GM23338 (cell line): ENCODE measurements around the gene SART1. TPM values are rescaled to one million over a fixed set of nuclear protein-coding genes. Genes with fewer than 3 reads are reported as not detected.
A peak's percentile ranks its signal among the peaks of the same experiment; 100 is the strongest.

Experiments used
- ATAC-seq: fragments of 200-7000 bp; cut with Tn5 transposase; 3 replicates; pipeline ENCODE4 v1.9.1; 2020
- DNase-seq: peaks from one replicate; pipeline ENCODE4 v3.0.0-alpha.2; 2015; ENCODE audit warnings: low spot score
- H2AFZ ChIP-seq: fragments of 200-600 bp; sonication (generic); 2 replicates; pipeline ENCODE4 v1.8.0; 2016; ENCODE audit warnings: antibody characterized with exemption, mild to moderate bottlenecking, moderate library complexity
- H3F3A ChIP-seq: fragments of 200-600 bp; sonication (generic); replicated peaks from 2 replicates; pipeline ENCODE4 v1.8.0; 2017; ENCODE audit warnings: antibody characterized with exemption, mixed run types, low read depth
- H3K27ac ChIP-seq: fragments of 200-600 bp; sonication (generic); 2 replicates; pipeline ENCODE4 v1.6.1; 2016; ENCODE audit warnings: low read depth
- H3K27me3 ChIP-seq: fragments of 200-600 bp; sonication (generic); 2 replicates; pipeline ENCODE4 v1.8.0; 2016; ENCODE audit warnings: mild to moderate bottlenecking, mixed run types, moderate library complexity; ENCODE audit not compliant: insufficient read depth
- H3K36me3 ChIP-seq: fragments of 200-600 bp; sonication (generic); 2 replicates; pipeline ENCODE4 v1.8.0; 2016; ENCODE audit warnings: mild to moderate bottlenecking; ENCODE audit not compliant: insufficient read depth
- H3K4me1 ChIP-seq: fragments of 200-600 bp; sonication (generic); 2 replicates; pipeline ENCODE4 v1.8.0; 2016; ENCODE audit warnings: mild to moderate bottlenecking, moderate library complexity; ENCODE audit not compliant: insufficient read depth
- H3K4me2 ChIP-seq: fragments of 200-600 bp; sonication (generic); 2 replicates; pipeline ENCODE4 v1.7.1; 2017; ENCODE audit warnings: mixed run types
- H3K4me3 ChIP-seq: fragments of 200-600 bp; sonication (generic); 2 replicates; pipeline ENCODE4 v1.6.1; 2016; ENCODE audit warnings: mixed run types
- H3K79me2 ChIP-seq: fragments of 200-600 bp; sonication (generic); replicated peaks from 2 replicates; pipeline ENCODE4 v1.8.0; 2017; ENCODE audit warnings: mild to moderate bottlenecking; ENCODE audit not compliant: insufficient read depth
- H3K9me2 ChIP-seq: fragments of 200-600 bp; sonication (generic); 2 replicates; pipeline ENCODE4 v1.8.0; 2017; ENCODE audit not compliant: insufficient read depth
- H4K20me1 ChIP-seq: fragments of 200-600 bp; sonication (generic); replicated peaks from 2 replicates; pipeline ENCODE4 v1.8.0; 2017; ENCODE audit warnings: mild to moderate bottlenecking; ENCODE audit not compliant: insufficient read depth
- H3K27ac Mint-ChIP-seq: 2 replicates; pipeline ENCODE4 v1.8.0; 2020; ENCODE audit warnings: inconsistent platforms, mild to moderate bottlenecking, moderate library complexity, mixed read lengths
- H3K27me3 Mint-ChIP-seq: 3 replicates; pipeline ENCODE4 v1.8.0; 2022; ENCODE audit warnings: low read depth, mild to moderate bottlenecking, moderate library complexity, mixed read lengths, inconsistent platforms; ENCODE audit not compliant: insufficient read depth, poor library complexity
- H3K36me3 Mint-ChIP-seq: 3 replicates; pipeline ENCODE4 v1.8.0; 2021; ENCODE audit warnings: low read depth, mild to moderate bottlenecking, inconsistent platforms, moderate library complexity, mixed read lengths
- H3K4me1 Mint-ChIP-seq: 3 replicates; pipeline ENCODE4 v1.8.0; 2020; ENCODE audit warnings: mild to moderate bottlenecking, inconsistent platforms, mixed read lengths
- H3K4me3 Mint-ChIP-seq: 3 replicates; pipeline ENCODE4 v1.8.0; 2021; ENCODE audit warnings: moderate library complexity, mild to moderate bottlenecking, inconsistent platforms, mixed read lengths
- H3K9me3 Mint-ChIP-seq: 3 replicates; pipeline ENCODE4 v1.8.0; 2020; ENCODE audit warnings: moderate library complexity, mild to moderate bottlenecking, inconsistent platforms, mixed read lengths
- CREB1 ChIP-seq: fragments of 250-450 bp; sonication (Bioruptor Pico); IDR thresholded peaks from 2 replicates; pipeline ENCODE4 v1.5.0; 2020; ENCODE audit warnings: low read depth, mild to moderate bottlenecking, moderate library complexity
- EZH2 ChIP-seq: fragments of 200-600 bp; sonication (generic); IDR thresholded peaks from one replicate; pipeline ENCODE4 v1.8.0; 2017; ENCODE audit warnings: antibody characterized with exemption, mild to moderate bottlenecking, low read depth; ENCODE audit not compliant: unreplicated experiment
- EZH2phosphoT487 ChIP-seq: fragments of 200-600 bp; sonication (generic); IDR thresholded peaks from one replicate; pipeline ENCODE4 v1.8.1; 2018; ENCODE audit warnings: antibody characterized with exemption; ENCODE audit not compliant: unreplicated experiment
- JUNB ChIP-seq: IDR thresholded peaks from one replicate; pipeline ENCODE4 v1.6.1; 2016; ENCODE audit warnings: antibody characterized with exemption; ENCODE audit not compliant: unreplicated experiment
- NANOG ChIP-seq: IDR thresholded peaks from 2 replicates; pipeline ENCODE4 v1.6.1; 2016; ENCODE audit warnings: antibody characterized with exemption, borderline replicate concordance
- POLR2AphosphoS5 ChIP-seq: IDR thresholded peaks from 2 replicates; pipeline ENCODE4 v1.6.1; 2016; ENCODE audit warnings: antibody characterized with exemption, low read depth
- STAT1 ChIP-seq: IDR thresholded peaks from one replicate; pipeline ENCODE4 v1.6.1; 2016; ENCODE audit warnings: antibody characterized with exemption; ENCODE audit not compliant: unreplicated experiment
- ZNF114 ChIP-seq: fragments of 250-450 bp; sonication (Bioruptor Pico); IDR thresholded peaks from 2 replicates; pipeline ENCODE4 v1.5.0; 2020; ENCODE audit warnings: mild to moderate bottlenecking, moderate library complexity
- ZNF331 ChIP-seq: fragments of 250-450 bp; sonication (Bioruptor Pico); IDR thresholded peaks from 2 replicates; pipeline ENCODE4 v1.5.0; 2020; ENCODE audit warnings: low read depth, mild to moderate bottlenecking, moderate library complexity
- polyA plus RNA-seq: library from polyadenylated mRNA; unstranded; fragments of >200 nt; fragmentation: Nextera tagmentation; extraction: Ambion mirVana; gene quantifications from 2 replicates; pipeline ENCODE4 v1.2.1, GENCODE V29; 2016
- total RNA-seq: library from RNA; depleted of rRNA; stranded (reverse); fragments of >200 nt; shearing (Covaris generic); gene quantifications from 2 replicates; pipeline ENCODE4 v1.2.3, GENCODE V29; 2014
- TF ChIP-seq, protein P1 (sequence below), 2 experiments: fragments of 200-600 bp in 1 of 2; sonication (generic) in 1 of 2; conservative IDR thresholded peaks; 2 replicates each; pipeline versions ENCODE4 v1.5.1 to v1.6.1; 2016 to 2017; ENCODE audit warnings: antibody characterized with exemption in 2 of 2, low read depth in 2 of 2, mild to moderate bottlenecking in 2 of 2, moderate library complexity in 1 of 2
- TF ChIP-seq, protein P2 (sequence below): IDR thresholded peaks from 2 replicates; pipeline ENCODE4 v1.6.1; 2016; ENCODE audit warnings: antibody characterized with exemption
- TF ChIP-seq, protein P3 (sequence below): IDR thresholded peaks from one replicate; pipeline ENCODE4 v1.6.1; 2018; ENCODE audit warnings: antibody characterized with exemption; ENCODE audit not compliant: unreplicated experiment

Gene SART1
- total and polyA plus RNA-seq, 2 experiments from 2014 or later = 43.9 to 91.0 TPM

DNA sequence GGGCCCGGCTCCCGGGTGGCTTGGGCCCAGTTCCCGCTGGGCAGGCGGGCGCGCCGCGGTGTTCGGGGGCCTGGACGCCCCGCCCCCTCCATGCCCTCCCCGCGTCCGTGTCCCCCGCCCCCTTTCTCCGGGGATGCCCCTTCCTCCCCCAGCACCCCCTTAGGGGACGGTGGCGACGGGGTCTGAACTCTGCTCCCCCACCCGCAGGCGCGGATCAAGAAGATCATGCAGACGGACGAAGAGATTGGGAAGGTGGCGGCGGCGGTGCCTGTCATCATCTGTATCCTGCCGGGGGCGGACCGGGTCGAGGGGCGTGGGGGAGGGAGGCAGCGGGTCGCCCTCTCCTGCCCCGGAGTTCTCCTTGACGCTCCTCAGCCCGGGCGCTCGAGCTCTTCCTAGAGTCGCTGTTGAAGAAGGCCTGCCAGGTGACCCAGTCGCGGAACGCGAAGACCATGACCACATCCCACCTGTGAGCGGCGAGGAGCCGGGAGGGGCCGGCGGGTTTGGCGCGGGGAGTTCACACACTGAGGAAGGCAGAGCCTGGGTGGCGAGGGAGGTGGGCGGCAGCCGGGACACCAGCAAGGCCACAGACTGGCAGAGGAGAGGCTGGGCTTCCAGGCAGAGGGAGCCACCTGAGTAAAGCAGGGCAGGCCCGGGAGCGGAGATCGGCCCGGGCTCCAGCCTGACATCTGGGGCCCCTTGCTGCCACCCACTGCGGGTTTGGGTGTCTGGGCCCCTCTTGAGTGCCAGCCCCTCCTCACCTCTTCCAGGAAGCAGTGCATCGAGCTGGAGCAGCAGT lies 41.8 kb upstream of the SART1 start:
- Histone ChIP-seq H3K4me1 (peaks cover 5% of the 10 kb centered on the region; the same call in 1 of the 2 replicates), H3K27me3 (no peaks in the 10 kb centered on the region), H4K20me1 (no peaks in the 10 kb centered on the region), H3K9me2 (no peaks in the 10 kb centered on the region), H3K4me3 (peak overlapping the region; percentile 87), H3K79me2 (peaks cover 7% of the 10 kb centered on the region), H2AFZ (peak overlapping the region; percentile 78; the same call in 1 of the 2 replicates), H3K27ac (no peak overlapping the region), H3K4me2 (peak overlapping the region; percentile 95), H3F3A (0 out of 2 replicates have a peak, but pooled peaks cover 6% of the 10 kb centered on the region), H3K36me3 (no peaks in the 10 kb centered on the region; the same call in 1 of the 2 replicates)
- Mint-ChIP-seq H3K27ac (no peak overlapping the region), H3K27me3 (peaks cover 15% of the 10 kb centered on the region), H3K4me1 (peaks cover 6% of the 10 kb centered on the region), H3K36me3 (peaks cover 21% of the 10 kb centered on the region), H3K4me3 (peak overlapping the region; percentile 87), H3K9me3 (no peaks in the 10 kb centered on the region)
- DNase-seq = peak; percentile 66
- TF ChIP-seq CREB1 = no peak
- TF ChIP-seq EZH2phosphoT487 = no peak
- no peak for TF ChIP-seq NANOG
- no peak for TF ChIP-seq STAT1
- TF ChIP-seq, protein P1, sequence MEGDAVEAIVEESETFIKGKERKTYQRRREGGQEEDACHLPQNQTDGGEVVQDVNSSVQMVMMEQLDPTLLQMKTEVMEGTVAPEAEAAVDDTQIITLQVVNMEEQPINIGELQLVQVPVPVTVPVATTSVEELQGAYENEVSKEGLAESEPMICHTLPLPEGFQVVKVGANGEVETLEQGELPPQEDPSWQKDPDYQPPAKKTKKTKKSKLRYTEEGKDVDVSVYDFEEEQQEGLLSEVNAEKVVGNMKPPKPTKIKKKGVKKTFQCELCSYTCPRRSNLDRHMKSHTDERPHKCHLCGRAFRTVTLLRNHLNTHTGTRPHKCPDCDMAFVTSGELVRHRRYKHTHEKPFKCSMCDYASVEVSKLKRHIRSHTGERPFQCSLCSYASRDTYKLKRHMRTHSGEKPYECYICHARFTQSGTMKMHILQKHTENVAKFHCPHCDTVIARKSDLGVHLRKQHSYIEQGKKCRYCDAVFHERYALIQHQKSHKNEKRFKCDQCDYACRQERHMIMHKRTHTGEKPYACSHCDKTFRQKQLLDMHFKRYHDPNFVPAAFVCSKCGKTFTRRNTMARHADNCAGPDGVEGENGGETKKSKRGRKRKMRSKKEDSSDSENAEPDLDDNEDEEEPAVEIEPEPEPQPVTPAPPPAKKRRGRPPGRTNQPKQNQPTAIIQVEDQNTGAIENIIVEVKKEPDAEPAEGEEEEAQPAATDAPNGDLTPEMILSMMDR (conservative IDR thresholded peaks at IDR 0.05; ENCODE audit: low read depth in 2 of 2) = no peak
- no peak for TF ChIP-seq ZNF114 (CRISPR knock-in tag)
- peak; percentile 43 for ATAC-seq

DNA sequence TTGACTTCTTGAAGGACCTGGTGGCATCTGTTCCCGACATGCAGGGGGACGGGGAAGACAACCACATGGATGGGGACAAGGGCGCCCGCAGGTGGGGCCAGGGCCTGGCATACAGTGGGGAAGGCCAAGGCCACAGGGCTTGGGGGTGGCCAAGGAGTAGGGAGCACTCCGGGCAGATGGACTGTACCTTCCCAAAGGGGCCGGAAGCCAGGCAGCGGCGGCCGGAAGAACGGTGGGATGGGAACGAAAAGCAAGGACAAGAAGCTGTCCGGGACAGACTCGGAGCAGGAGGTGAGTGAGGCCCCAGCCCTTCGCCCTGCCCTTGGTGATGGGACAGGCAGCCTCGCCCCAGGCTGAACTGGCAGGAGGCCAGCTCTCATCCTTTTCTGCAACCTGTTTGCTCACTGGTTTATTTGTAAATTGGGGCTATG lies 41.1 kb upstream of the SART1 start:
- H3K4me1 Mint-ChIP-seq = peaks cover under 1% of the 10 kb centered on the region; the same call in 2 of the 3 replicates
- DNase-seq (no peak), ATAC-seq (no peak)
- peaks cover 15% of the 10 kb centered on the region for H3K27me3 Mint-ChIP-seq
- Histone ChIP-seq H2AFZ (no peak overlapping the region), H3K79me2 (peaks cover 7% of the 10 kb centered on the region), H3K4me1 (peaks cover 5% of the 10 kb centered on the region; the same call in 1 of the 2 replicates), H3F3A (0 out of 2 replicates have a peak, but pooled peaks cover 4% of the 10 kb centered on the region), H4K20me1 (no peaks in the 10 kb centered on the region), H3K4me2 (peak overlapping the region; percentile 95), H3K27ac (no peak overlapping the region), H3K9me2 (no peaks in the 10 kb centered on the region), H3K27me3 (no peaks in the 10 kb centered on the region), H3K36me3 (no peaks in the 10 kb centered on the region; the same call in 1 of the 2 replicates), H3K4me3 (peak overlapping the region; percentile 87)
- peak overlapping the region; percentile 87 for H3K4me3 Mint-ChIP-seq
- no peak overlapping the region for H3K27ac Mint-ChIP-seq
- H3K36me3 Mint-ChIP-seq = peaks cover 21% of the 10 kb centered on the region
- no peaks in the 10 kb centered on the region for H3K9me3 Mint-ChIP-seq
- TF ChIP-seq ZNF114 (CRISPR knock-in tag) (no peak), EZH2 (no peak), CREB1 (no peak), JUNB (no peak), POLR2AphosphoS5 (no peak), NANOG (no peak), ZNF331 (CRISPR knock-in tag) (no peak), EZH2phosphoT487 (no peak)
- TF ChIP-seq, protein P1 (conservative IDR thresholded peaks at IDR 0.05; ENCODE audit: low read depth in 2 of 2) = no peak
- TF ChIP-seq, protein P2, sequence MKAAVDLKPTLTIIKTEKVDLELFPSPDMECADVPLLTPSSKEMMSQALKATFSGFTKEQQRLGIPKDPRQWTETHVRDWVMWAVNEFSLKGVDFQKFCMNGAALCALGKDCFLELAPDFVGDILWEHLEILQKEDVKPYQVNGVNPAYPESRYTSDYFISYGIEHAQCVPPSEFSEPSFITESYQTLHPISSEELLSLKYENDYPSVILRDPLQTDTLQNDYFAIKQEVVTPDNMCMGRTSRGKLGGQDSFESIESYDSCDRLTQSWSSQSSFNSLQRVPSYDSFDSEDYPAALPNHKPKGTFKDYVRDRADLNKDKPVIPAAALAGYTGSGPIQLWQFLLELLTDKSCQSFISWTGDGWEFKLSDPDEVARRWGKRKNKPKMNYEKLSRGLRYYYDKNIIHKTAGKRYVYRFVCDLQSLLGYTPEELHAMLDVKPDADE = no peak
- TF ChIP-seq, protein P3, sequence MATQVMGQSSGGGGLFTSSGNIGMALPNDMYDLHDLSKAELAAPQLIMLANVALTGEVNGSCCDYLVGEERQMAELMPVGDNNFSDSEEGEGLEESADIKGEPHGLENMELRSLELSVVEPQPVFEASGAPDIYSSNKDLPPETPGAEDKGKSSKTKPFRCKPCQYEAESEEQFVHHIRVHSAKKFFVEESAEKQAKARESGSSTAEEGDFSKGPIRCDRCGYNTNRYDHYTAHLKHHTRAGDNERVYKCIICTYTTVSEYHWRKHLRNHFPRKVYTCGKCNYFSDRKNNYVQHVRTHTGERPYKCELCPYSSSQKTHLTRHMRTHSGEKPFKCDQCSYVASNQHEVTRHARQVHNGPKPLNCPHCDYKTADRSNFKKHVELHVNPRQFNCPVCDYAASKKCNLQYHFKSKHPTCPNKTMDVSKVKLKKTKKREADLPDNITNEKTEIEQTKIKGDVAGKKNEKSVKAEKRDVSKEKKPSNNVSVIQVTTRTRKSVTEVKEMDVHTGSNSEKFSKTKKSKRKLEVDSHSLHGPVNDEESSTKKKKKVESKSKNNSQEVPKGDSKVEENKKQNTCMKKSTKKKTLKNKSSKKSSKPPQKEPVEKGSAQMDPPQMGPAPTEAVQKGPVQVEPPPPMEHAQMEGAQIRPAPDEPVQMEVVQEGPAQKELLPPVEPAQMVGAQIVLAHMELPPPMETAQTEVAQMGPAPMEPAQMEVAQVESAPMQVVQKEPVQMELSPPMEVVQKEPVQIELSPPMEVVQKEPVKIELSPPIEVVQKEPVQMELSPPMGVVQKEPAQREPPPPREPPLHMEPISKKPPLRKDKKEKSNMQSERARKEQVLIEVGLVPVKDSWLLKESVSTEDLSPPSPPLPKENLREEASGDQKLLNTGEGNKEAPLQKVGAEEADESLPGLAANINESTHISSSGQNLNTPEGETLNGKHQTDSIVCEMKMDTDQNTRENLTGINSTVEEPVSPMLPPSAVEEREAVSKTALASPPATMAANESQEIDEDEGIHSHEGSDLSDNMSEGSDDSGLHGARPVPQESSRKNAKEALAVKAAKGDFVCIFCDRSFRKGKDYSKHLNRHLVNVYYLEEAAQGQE = no peak
